Retinal pigment epithelial cell (primary cell): ENCODE results near the gene ANKRD52.

Experiments
- DNase-seq: peaks from one replicate; pipeline ENCODE4 v3.0.0-alpha.2; 2010; ENCODE audit warnings: low read depth
- H3K4me3 ChIP-seq: 2 replicates; pipeline ENCODE4 v1.5.1; 2011; ENCODE audit warnings: mild to moderate bottlenecking, low read length, control low read depth, moderate library complexity
- CTCF ChIP-seq: conservative IDR thresholded peaks from 2 replicates; pipeline ENCODE4 v1.5.1; 2011; ENCODE audit warnings: low read depth, low read length, control low read depth, inconsistent platforms

ANKRD52 gene

GRCh38 chr12:56260380-56260779 lies 2.2 kb upstream of the ANKRD52 start:
- TF ChIP-seq CTCF, result no peak
- DNase-seq, result no peak

GRCh38 chr12:56258820-56259183 lies 618 bp upstream of the ANKRD52 start:
- TF ChIP-seq CTCF, result no peak
- DNase-seq, result no peak
- peak overlapping the region; percentile 70 for H3K4me3 ChIP-seq

More at GRCh38 chr12:56260380-56260779, 2.2 kb upstream of the ANKRD52 start:
- H3K4me3 ChIP-seq, result no peak overlapping the region

GRCh38 chr12:56257491-56258067 lies 605 bp downstream of the ANKRD52 start:
- H3K4me3 ChIP-seq, result peak overlapping the region; percentile 85
- TF ChIP-seq CTCF, result peak; percentile 22
- no peak for DNase-seq

GRCh38 chr12:56257071-56257470 lies 1.1 kb downstream of the ANKRD52 start:
- peak overlapping the region; percentile 85 for H3K4me3 ChIP-seq
- no peak for DNase-seq
- TF ChIP-seq CTCF, result no peak

GRCh38 chr12:56256326-56256960 lies 1.7 kb downstream of the ANKRD52 start:
- TF ChIP-seq CTCF, result peak; percentile 27
- peak overlapping the region; percentile 85 for H3K4me3 ChIP-seq
- DNase-seq, result no peak

GRCh38 chr12:56255671-56256070 lies 2.5 kb downstream of the ANKRD52 start:
- no peak overlapping the region for H3K4me3 ChIP-seq
- TF ChIP-seq CTCF, result no peak
- DNase-seq, result no peak

- no peak overlapping the region for H3K4me3 ChIP-seq
- no peak for TF ChIP-seq CTCF
- DNase-seq, result no peak
Measured at GRCh38 chr12:56253091-56253490, 5.1 kb downstream of the ANKRD52 start.
